GM18526 (cell line): ENCODE results near the gene NFATC2.

Experiments used
- POLR2A ChIP-seq: IDR thresholded peaks from 3 replicates; pipeline ENCODE4 v1.6.1; 2011; ENCODE audit not compliant: insufficient read length; ENCODE audit errors: extremely low read depth

Gene NFATC2

GRCh38 chr20:51379601-51380341 lies 162.7 kb downstream of the NFATC2 start:
- no peak for TF ChIP-seq POLR2A

GRCh38 chr20:51378171-51378928 lies 164.2 kb downstream of the NFATC2 start:
- TF ChIP-seq POLR2A = no peak

GRCh38 chr20:51377132-51377531 lies 165.4 kb downstream of the NFATC2 start:
- no peak for TF ChIP-seq POLR2A

- no peak for TF ChIP-seq POLR2A
These were observed 166.4 kb downstream of the NFATC2 start for GRCh38 chr20:51376111-51376510.

GRCh38 chr20:51375561-51375960 lies 167.0 kb downstream of the NFATC2 start:
- TF ChIP-seq POLR2A = no peak

- no peak for TF ChIP-seq POLR2A
These were observed 167.6 kb downstream of the NFATC2 start for GRCh38 chr20:51374961-51375360.

- no peak for TF ChIP-seq POLR2A
These were observed 168.1 kb downstream of the NFATC2 start for GRCh38 chr20:51374456-51374830.

GRCh38 chr20:51373713-51374455 lies 168.6 kb downstream of the NFATC2 start:
- TF ChIP-seq POLR2A = no peak

GRCh38 chr20:51372966-51373365 lies 169.6 kb downstream of the NFATC2 start:
- no peak for TF ChIP-seq POLR2A

- TF ChIP-seq POLR2A = no peak
These were observed 170.2 kb downstream of the NFATC2 start for GRCh38 chr20:51372176-51372803.

- TF ChIP-seq POLR2A = no peak
These were observed 170.8 kb downstream of the NFATC2 start for GRCh38 chr20:51371720-51372119.

- TF ChIP-seq POLR2A = no peak
These were observed 173.0 kb downstream of the NFATC2 start for GRCh38 chr20:51369503-51369902.

GRCh38 chr20:51368461-51369211 lies 173.9 kb downstream of the NFATC2 start:
- TF ChIP-seq POLR2A = no peak

- TF ChIP-seq POLR2A = no peak
These were observed 176.2 kb downstream of the NFATC2 start for GRCh38 chr20:51366155-51366886.
